Measurements from ENCODE around the gene LRMDA. TPM values are rescaled to one million over a fixed set of nuclear protein-coding genes. Genes with fewer than 3 reads are reported as not detected.
A peak's percentile ranks its signal among the peaks of the same experiment; 100 is the strongest.

The LRMDA gene
- total RNA-seq, 2 donors from 2014 or later, result not detected

DNA sequence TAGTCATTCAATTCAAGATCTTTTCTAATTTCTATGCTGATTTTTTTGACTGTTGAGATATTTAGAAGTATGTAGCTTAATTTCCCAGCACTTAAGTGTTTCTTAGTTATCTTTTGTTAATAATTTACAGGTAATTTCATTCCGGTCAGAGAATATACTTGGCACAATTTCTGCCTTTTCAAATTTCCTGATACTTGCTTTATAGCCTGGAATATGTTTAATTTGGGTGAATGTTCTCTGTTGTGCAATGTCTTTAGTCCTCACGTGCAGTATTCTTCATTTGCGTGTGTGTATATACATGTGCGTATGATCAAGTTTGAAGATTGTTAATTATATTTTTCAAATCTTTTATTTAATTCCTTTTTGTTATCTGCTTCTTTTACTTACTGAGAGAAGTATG lies 989.3 kb downstream of the LRMDA start:
- Mint-ChIP-seq H3K36me3 (no peaks in the 10 kb centered on the region), H3K27ac (no peak overlapping the region), H3K9me3 (no peaks in the 10 kb centered on the region)
- ATAC-seq (no peak), DNase-seq (ENCODE audit: low spot score in 2 of 2) (no peak)

DNA sequence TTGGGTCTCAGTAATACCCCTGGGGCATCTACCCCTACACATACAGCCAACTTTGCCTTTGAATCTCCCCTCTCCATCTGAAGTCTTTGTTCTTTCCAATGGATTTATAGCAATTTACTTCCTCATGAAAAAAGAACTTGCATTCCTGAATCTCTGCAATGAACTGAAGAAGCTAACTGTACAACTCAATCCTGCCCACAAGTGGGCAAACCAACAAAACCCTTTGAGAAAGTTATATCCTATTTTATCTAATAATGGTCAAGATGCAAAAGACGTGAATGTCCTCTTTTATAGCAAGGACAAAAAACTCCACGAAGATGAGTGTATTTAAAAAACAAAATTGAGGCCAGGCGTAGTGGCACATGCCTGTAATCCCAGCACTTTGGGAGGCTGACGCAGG lies 991.3 kb downstream of the LRMDA start:
- ATAC-seq, result no peak
- Mint-ChIP-seq H3K36me3 (no peaks in the 10 kb centered on the region), H3K27ac (no peak overlapping the region), H3K9me3 (no peaks in the 10 kb centered on the region)
- no peak for DNase-seq (ENCODE audit: low spot score in 2 of 2)

GRCh38 chr10:76428551-76429367 lies 997.3 kb downstream of the LRMDA start:
- ATAC-seq (no peak), DNase-seq (ENCODE audit: low spot score in 2 of 2) (no peak)
- Mint-ChIP-seq H3K36me3 (no peaks in the 10 kb centered on the region), H3K27ac (no peak overlapping the region), H3K9me3 (peaks cover 0 to 5% of the 10 kb centered on the region in 2 donors)

- DNase-seq (ENCODE audit: low spot score in 2 of 2) (no peak), ATAC-seq (no peak)
- no peak overlapping the region for H3K27ac Mint-ChIP-seq
- peaks cover 0 to 9% of the 10 kb centered on the region in 2 donors for H3K9me3 Mint-ChIP-seq
- no peaks in the 10 kb centered on the region for H3K36me3 Mint-ChIP-seq
These were observed 998.1 kb downstream of the LRMDA start for GRCh38 chr10:76429368-76430060.

GRCh38 chr10:76430061-76430645 lies 998.7 kb downstream of the LRMDA start:
- ATAC-seq (no peak), DNase-seq (ENCODE audit: low spot score in 2 of 2) (no peak)
- H3K9me3 Mint-ChIP-seq, result peaks cover 0 to 10% of the 10 kb centered on the region in 2 donors
- no peaks in the 10 kb centered on the region for H3K36me3 Mint-ChIP-seq
- H3K27ac Mint-ChIP-seq, result no peak overlapping the region

- no peak for DNase-seq (ENCODE audit: low spot score in 2 of 2)
- H3K36me3 Mint-ChIP-seq, result no peaks in the 10 kb centered on the region
- ATAC-seq, result no peak
- H3K27ac Mint-ChIP-seq, result peak overlapping the region in 1 of 2 donors; percentile 18
- H3K9me3 Mint-ChIP-seq, result peaks cover 0 to 10% of the 10 kb centered on the region in 2 donors
These were observed 1000.9 kb downstream of the LRMDA start for GRCh38 chr10:76432016-76433012.

GRCh38 chr10:76433161-76434005 lies 1002.0 kb downstream of the LRMDA start:
- H3K9me3 Mint-ChIP-seq, result peaks cover 0 to 10% of the 10 kb centered on the region in 2 donors
- no peak overlapping the region for H3K27ac Mint-ChIP-seq
- ATAC-seq, result no peak
- DNase-seq (ENCODE audit: low spot score in 2 of 2), result no peak
- H3K36me3 Mint-ChIP-seq, result no peaks in the 10 kb centered on the region

GRCh38 chr10:76435157-76435556 lies 1003.7 kb downstream of the LRMDA start:
- peaks cover 0 to 6% of the 10 kb centered on the region in 2 donors for H3K9me3 Mint-ChIP-seq

DNA sequence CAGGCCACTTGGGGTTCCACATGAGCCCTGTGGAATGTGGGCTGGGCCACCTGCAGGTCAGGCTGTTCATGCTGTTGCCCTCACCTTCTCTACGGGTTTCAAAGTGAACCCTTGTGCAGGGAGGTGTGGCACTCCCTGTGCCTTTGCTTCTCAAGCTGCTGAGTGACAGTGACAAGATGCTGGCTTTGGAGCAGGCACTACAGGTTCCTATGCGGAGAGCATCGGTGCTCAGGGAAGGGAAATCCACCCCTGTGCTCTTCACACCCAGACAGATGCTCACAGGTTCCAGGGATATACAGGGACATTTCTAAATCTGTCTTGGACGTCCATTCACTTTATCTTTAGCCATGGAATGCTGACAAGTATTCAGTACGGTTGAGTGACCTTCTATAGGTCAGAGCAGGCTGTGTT lies 1005.0 kb downstream of the LRMDA start:
- Mint-ChIP-seq H3K36me3 (no peaks in the 10 kb centered on the region), H3K27ac (no peak overlapping the region), H3K9me3 (peaks cover 0 to 6% of the 10 kb centered on the region in 2 donors)
- no peak for ATAC-seq
- DNase-seq (ENCODE audit: low spot score in 2 of 2), result no peak

More at GRCh38 chr10:76435157-76435556, 1003.7 kb downstream of the LRMDA start:
- ATAC-seq (no peak), DNase-seq (ENCODE audit: low spot score in 2 of 2) (no peak)
- no peak overlapping the region for H3K27ac Mint-ChIP-seq
- H3K36me3 Mint-ChIP-seq, result no peaks in the 10 kb centered on the region

- peaks cover 0 to 6% of the 10 kb centered on the region in 2 donors for H3K9me3 Mint-ChIP-seq
- no peak for DNase-seq (ENCODE audit: low spot score in 2 of 2)
- no peak overlapping the region for H3K27ac Mint-ChIP-seq
- H3K36me3 Mint-ChIP-seq, result no peaks in the 10 kb centered on the region
- ATAC-seq, result no peak
These were observed 1005.6 kb downstream of the LRMDA start for GRCh38 chr10:76436981-76437380.

DNA sequence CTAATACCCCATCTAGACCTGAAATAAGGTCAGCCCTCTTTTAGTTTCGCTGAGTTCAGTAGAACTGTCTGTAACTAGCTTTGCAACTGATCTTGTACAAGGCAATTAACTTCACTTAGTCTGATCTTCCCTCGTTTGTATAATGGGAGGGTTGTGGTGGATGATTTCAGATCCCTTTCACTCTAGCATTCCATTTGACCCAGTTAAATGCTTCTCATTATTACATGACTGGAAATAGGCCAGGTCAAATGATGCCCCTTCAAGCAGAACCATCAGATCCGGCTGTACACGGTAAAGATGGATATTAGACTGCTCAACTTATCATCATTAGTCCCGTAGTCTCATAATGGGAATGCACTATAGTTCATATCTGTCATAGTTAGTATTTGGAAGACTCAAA lies 1009.0 kb downstream of the LRMDA start:
- H3K27ac Mint-ChIP-seq, result no peak overlapping the region
- no peaks in the 10 kb centered on the region for H3K36me3 Mint-ChIP-seq
- no peak for ATAC-seq
- H3K9me3 Mint-ChIP-seq, result no peaks in the 10 kb centered on the region
- no peak for DNase-seq (ENCODE audit: low spot score in 2 of 2)

GRCh38 chr10:76442113-76442512 lies 1010.7 kb downstream of the LRMDA start:
- Mint-ChIP-seq H3K27ac (no peak overlapping the region), H3K9me3 (no peaks in the 10 kb centered on the region), H3K36me3 (no peaks in the 10 kb centered on the region)
- DNase-seq (ENCODE audit: low spot score in 2 of 2) (no peak), ATAC-seq (no peak)

DNA sequence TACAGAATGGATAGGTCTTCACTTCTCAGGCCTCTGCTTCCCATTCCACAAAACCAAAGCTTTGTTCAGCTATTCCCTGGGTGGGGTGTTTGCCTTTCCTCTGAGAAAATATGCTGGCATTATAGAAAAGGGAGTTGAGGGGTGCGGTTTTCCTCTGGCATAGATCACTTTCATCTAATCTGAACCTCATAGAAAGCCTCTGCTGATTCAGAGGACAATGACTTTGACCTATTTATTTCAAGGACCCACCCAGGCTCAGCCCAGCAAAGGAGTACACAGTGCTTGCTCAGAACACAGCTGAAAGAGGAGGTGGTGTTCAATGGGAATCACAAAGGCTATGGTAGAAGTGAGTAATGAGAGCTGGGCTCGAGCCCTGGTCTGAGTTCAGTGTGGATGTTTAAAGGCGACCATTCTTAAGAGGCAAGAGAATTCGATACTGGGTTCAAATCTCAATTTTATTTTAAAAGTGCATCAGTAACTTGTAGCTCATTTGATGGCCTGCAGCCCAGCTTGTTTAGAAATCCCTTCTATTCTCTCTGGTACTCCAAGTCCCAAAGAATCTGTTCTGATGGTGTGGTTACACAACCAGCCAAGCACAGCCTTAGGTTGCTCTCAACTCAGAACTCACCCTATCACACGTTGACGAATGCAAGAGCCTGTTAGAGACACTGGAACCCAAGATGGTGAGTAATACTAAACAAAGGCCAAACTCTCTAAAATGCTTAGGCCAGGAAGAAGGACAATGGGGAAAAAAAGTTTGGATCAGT lies 1012.8 kb downstream of the LRMDA start:
- no peaks in the 10 kb centered on the region for H3K36me3 Mint-ChIP-seq
- H3K27ac Mint-ChIP-seq, result no peak overlapping the region
- H3K9me3 Mint-ChIP-seq, result no peaks in the 10 kb centered on the region
- ATAC-seq, result no peak
- DNase-seq (ENCODE audit: low spot score in 2 of 2), result no peak

DNA sequence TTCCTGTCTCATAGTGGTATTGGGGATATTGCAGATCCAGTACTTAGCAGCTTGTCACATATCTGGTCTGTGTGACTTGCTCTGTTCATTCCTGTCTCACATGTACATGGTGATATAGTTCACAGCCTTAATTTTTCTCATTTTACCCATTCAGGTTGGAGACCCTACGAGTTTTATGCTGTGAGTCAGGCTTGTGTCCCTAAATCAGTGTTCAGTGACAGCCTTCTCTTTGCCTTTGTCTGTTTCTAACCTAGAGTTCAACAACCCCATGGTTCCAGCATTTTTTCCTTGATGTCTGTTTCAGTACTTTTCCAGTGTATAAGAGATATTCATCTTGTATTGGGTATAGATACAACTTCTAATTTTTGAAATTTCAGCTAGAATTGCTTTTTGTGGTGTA lies 1016.2 kb downstream of the LRMDA start:
- no peak overlapping the region for H3K27ac Mint-ChIP-seq
- no peaks in the 10 kb centered on the region for H3K9me3 Mint-ChIP-seq
- DNase-seq (ENCODE audit: low spot score in 2 of 2), result no peak
- H3K36me3 Mint-ChIP-seq, result no peaks in the 10 kb centered on the region
- ATAC-seq, result no peak

GRCh38 chr10:76451911-76452310 lies 1020.5 kb downstream of the LRMDA start:
- H3K9me3 Mint-ChIP-seq, result peaks cover 0 to 10% of the 10 kb centered on the region in 2 donors
- DNase-seq (ENCODE audit: low spot score in 2 of 2), result no peak

More at GRCh38 chr10:76451911-76452310, 1020.5 kb downstream of the LRMDA start:
- H3K27ac Mint-ChIP-seq, result no peak overlapping the region
- H3K36me3 Mint-ChIP-seq, result no peaks in the 10 kb centered on the region
- no peak for ATAC-seq
